ENCODE measurements around the gene CTNNA3.

Gene CTNNA3

GRCh38 chr10:65864036-65864435 is 1832.0 kb downstream of the CTNNA3 start:
- DNase-seq = no peak
